ENCODE measurements around the gene TRIL.

- TF ChIP-seq CTCF (IDR thresholded peaks at IDR 0.05 in 8 of 11, conservative IDR thresholded peaks at IDR 0.05 in 3 of 11) = no peak
- TF ChIP-seq POLR2AphosphoS5 (IDR thresholded peaks at IDR 0.05) = no peak
These were observed 19.8 kb upstream of the TRIL start for GRCh38 chr7:28977881-28978280.

Data from spleen (tissue), 7 donors.